T-helper 17 cell (primary cell): Measurements from ENCODE around the gene CAPN15. TPM values are rescaled to one million over a fixed set of nuclear protein-coding genes. Genes with fewer than 3 reads are reported as not detected.

Experiments used
- total RNA-seq, 4 donors: library from RNA in 2 of 4; stranded (reverse) in 2 of 4; gene quantifications; one replicate each; pipeline ENCODE4 v1.2.3 and lab custom pipeline; 2022 to 2026

CAPN15 gene
- total RNA-seq, 2 donors from 2014 or later = 63.9 to 71.0 TPM

Other genes with a start within 250 kb of the CAPN15 start
- gene ARHGDIG, start 247.1 kb upstream of the CAPN15 start, total RNA-seq = not detected
- gene PDIA2, start 244.5 kb upstream of the CAPN15 start, total RNA-seq = under 1 TPM in 1 of 2 donors, not detected in 1; 0.99 TPM
- 10 to 100 TPM; 38.9 to 42.5 TPM for gene AXIN1, start 175.0 kb upstream of the CAPN15 start, total RNA-seq
- gene MRPL28, start 157.2 kb upstream of the CAPN15 start, total RNA-seq = 10 to 100 TPM; 25.2 to 25.9 TPM
- gene PGAP6, start 145.7 kb upstream of the CAPN15 start, total RNA-seq = 100 to 1,000 TPM in 1 of 2 donors, 10 to 100 TPM in 1; 39.7 to 106 TPM
- gene NME4, start 130.5 kb upstream of the CAPN15 start, total RNA-seq = 10 to 100 TPM; 31.9 to 39.8 TPM
- 1 to 10 TPM; 7.5 to 9.0 TPM for gene DECR2, start 125.8 kb upstream of the CAPN15 start, total RNA-seq
- 10 to 100 TPM; 39.9 to 45.1 TPM for gene RAB11FIP3, start 102.1 kb upstream of the CAPN15 start, total RNA-seq
- not detected for gene PRR35, start 32.7 kb downstream of the CAPN15 start, total RNA-seq
- gene NHLRC4, start 39.3 kb downstream of the CAPN15 start, total RNA-seq = 1 to 10 TPM in 1 of 2 donors, under 1 TPM in 1; 0.86 to 1.4 TPM
- gene PIGQ, start 42.3 kb downstream of the CAPN15 start, total RNA-seq = 10 to 100 TPM; 25.6 to 32.4 TPM
- 10 to 100 TPM; 10.6 to 11.6 TPM for gene RAB40C, start 62.4 kb downstream of the CAPN15 start, total RNA-seq
- under 1 TPM; 0.10 to 0.18 TPM for gene WFIKKN1, start 103.3 kb downstream of the CAPN15 start, total RNA-seq
- 10 to 100 TPM; 39.2 to 40.4 TPM for gene METTL26, start 108.6 kb downstream of the CAPN15 start, total RNA-seq
- 10 to 100 TPM; 15.7 to 17.1 TPM for gene MCRIP2, start 114.1 kb downstream of the CAPN15 start, total RNA-seq
- gene WDR90, start 121.7 kb downstream of the CAPN15 start, total RNA-seq = 10 to 100 TPM; 11.1 to 15.3 TPM
- 100 to 1,000 TPM; 190 to 203 TPM for gene RHOT2, start 140.4 kb downstream of the CAPN15 start, total RNA-seq
- 1 to 10 TPM; 5.7 to 5.9 TPM for gene RHBDL1, start 148.0 kb downstream of the CAPN15 start, total RNA-seq
- 10 to 100 TPM; 65.5 to 67.4 TPM for gene STUB1, start 152.7 kb downstream of the CAPN15 start, total RNA-seq
- gene JMJD8, start 156.6 kb downstream of the CAPN15 start, total RNA-seq = 10 to 100 TPM; 28.0 to 36.1 TPM
- 10 to 100 TPM in 1 of 2 donors, 1 to 10 TPM in 1; 9.0 to 11.7 TPM for gene WDR24, start 162.7 kb downstream of the CAPN15 start, total RNA-seq
- 10 to 100 TPM; 29.0 to 35.3 TPM for gene FBXL16, start 178.1 kb downstream of the CAPN15 start, total RNA-seq
- gene METRN, start 187.4 kb downstream of the CAPN15 start, total RNA-seq = 1 to 10 TPM; 3.8 to 4.3 TPM
- gene ANTKMT, start 193.4 kb downstream of the CAPN15 start, total RNA-seq = 10 to 100 TPM; 10.3 to 11.8 TPM
- gene CCDC78, start 198.7 kb downstream of the CAPN15 start, total RNA-seq = 1 to 10 TPM; 3.4 to 3.7 TPM
- gene HAGHL, start 199.4 kb downstream of the CAPN15 start, total RNA-seq = 10 to 100 TPM in 1 of 2 donors, 1 to 10 TPM in 1; 9.8 to 12.5 TPM
- 10 to 100 TPM; 33.7 to 33.8 TPM for gene CIAO3, start 213.3 kb downstream of the CAPN15 start, total RNA-seq
- not detected for gene MSLN, start 233.0 kb downstream of the CAPN15 start, total RNA-seq